Measurements from ENCODE around the gene PLCL1.

GRCh38 chr2:197992482-197993133, 188.2 kb downstream of the PLCL1 start:
- TF ChIP-seq CTCF (IDR thresholded peaks at IDR 0.05) (no peak), POLR2A (IDR thresholded peaks at IDR 0.05) (no peak)
